Bronchial epithelial cell (primary cell): ENCODE measurements around the gene OR7G2. TPM values are rescaled to one million over a fixed set of nuclear protein-coding genes. Genes with fewer than 3 reads are reported as not detected.

Source experiments
- DNase-seq: peaks from one replicate; pipeline ENCODE4 v3.0.0-alpha.2; 2010; ENCODE audit warnings: low read depth
- FAIRE-seq: peaks from 2 replicates; lab custom pipeline; 2011; peaks lifted over from hg19 to GRCh38; lab: Jason Lieb, UNC
- H3K27me3 ChIP-seq: 2 replicates; pipeline ENCODE4 v1.5.1; 2011; ENCODE audit warnings: low read length; ENCODE audit not compliant: control insufficient read depth, insufficient read depth
- H3K36me3 ChIP-seq: 2 replicates; pipeline ENCODE4 v1.5.1; 2011; ENCODE audit warnings: low read length; ENCODE audit not compliant: control insufficient read depth, insufficient read depth
- H3K4me3 ChIP-seq: 2 replicates; pipeline ENCODE4 v1.5.1; 2011; ENCODE audit warnings: mild to moderate bottlenecking, low read depth, low read length, control low read depth
- CTCF ChIP-seq: IDR thresholded peaks from 2 replicates; pipeline ENCODE4 v1.5.1; 2011; ENCODE audit warnings: mild to moderate bottlenecking, moderate library complexity, low read length, control low read depth, inconsistent platforms; ENCODE audit not compliant: insufficient read depth, severe bottlenecking
- total RNA-seq: library from RNA; depleted of rRNA; stranded (reverse); fragments of >200 nt; gene quantifications from 2 replicates; pipeline ENCODE4 v1.2.1, GENCODE V29; 2014

OR7G2 gene
- total RNA-seq = not detected in 2 replicates

GRCh38 chr19:9107375-9107774, at the start of gene OR7G2:
OR7G2 (minus strand) TSS chr19:9107475; CDS start chr19:9103243, 4,232 bp downstream.
- FAIRE-seq (peak; percentile 73), DNase-seq (no peak)
- no peaks in the 10 kb centered on the region for H3K36me3 ChIP-seq
- no peak within 1 kb of the TSS for H3K4me3 ChIP-seq
- H3K27me3 ChIP-seq = no peaks in the 10 kb centered on the region
- TF ChIP-seq CTCF = no peak

GRCh38 chr19:9156304-9156703, 49.0 kb upstream of the OR7G2 start:
- TF ChIP-seq CTCF = no peak
- FAIRE-seq (no peak), DNase-seq (no peak)
- no peak overlapping the region for H3K4me3 ChIP-seq
- no peaks in the 10 kb centered on the region for H3K27me3 ChIP-seq
- peaks cover 34% of the 10 kb centered on the region for H3K36me3 ChIP-seq

DNA sequence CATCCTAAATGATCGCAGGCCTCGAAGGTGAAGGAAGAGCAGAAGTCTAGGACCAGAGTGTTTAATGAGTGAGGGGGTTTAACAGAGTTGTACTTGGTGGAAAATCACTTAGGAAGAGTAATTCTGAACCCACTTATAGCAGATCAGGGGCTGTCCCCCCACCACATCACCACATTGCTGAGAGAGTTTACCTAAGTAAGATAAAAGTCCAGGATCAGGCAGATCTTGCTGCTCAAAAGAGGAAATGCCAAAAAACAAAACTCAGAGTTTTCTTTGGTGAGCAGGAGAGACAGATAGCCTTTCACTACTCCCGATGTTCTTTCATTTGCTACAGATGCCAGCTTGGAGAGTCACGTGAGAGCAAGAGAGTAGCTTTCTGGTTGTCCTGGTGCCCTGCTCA, 48.3 kb upstream of the OR7G2 start:
- no peak for TF ChIP-seq CTCF
- FAIRE-seq (no peak), DNase-seq (no peak)
- Histone ChIP-seq H3K36me3 (peaks cover 28% of the 10 kb centered on the region), H3K4me3 (no peak overlapping the region), H3K27me3 (no peaks in the 10 kb centered on the region)

DNA sequence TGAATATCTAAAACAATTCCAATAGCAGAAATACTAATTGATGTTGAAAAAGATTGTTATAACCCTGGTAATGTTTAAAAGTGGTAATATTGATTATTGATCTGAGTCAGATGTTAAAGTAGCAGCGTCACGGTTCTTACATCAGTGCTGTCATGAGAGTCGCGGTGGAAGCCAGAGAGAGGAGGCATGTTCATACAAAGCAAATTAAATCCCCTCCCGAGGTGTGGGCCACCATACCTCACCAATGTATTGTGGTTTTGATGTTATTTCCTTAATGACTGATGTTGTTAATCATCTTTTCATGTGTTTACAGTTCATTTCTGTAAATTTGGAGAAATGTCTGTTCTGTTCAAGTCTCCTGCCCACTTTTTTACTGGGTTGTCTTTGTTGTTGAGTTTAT, 44.1 kb upstream of the OR7G2 start:
- H3K4me3 ChIP-seq = no peak overlapping the region
- H3K36me3 ChIP-seq = peaks cover 6% of the 10 kb centered on the region
- no peak for FAIRE-seq
- H3K27me3 ChIP-seq = no peaks in the 10 kb centered on the region
- no peak for DNase-seq
- TF ChIP-seq CTCF = no peak

DNA sequence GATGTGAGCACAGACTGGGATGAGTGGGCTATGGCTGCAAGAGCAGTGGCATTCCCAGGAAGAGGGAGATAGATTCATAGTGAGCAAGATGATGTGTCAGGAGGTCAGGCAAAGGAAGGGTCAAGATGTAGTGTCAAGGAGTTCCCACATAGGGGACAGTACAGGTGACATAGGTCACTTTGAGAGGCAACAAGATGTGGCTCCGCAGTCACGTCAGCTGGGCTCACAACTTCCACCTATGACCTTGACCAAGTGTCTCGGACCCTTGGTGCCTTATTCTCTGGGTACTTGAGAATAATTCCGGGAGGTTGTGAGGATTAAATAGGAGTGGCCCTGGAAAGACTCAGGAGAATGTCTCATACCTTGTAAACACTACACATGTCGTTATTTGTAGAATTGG, 43.4 kb upstream of the OR7G2 start:
- H3K36me3 ChIP-seq = peaks cover 6% of the 10 kb centered on the region
- DNase-seq = no peak
- FAIRE-seq = peak; percentile 7
- no peak overlapping the region for H3K4me3 ChIP-seq
- no peaks in the 10 kb centered on the region for H3K27me3 ChIP-seq
- TF ChIP-seq CTCF = no peak

DNA sequence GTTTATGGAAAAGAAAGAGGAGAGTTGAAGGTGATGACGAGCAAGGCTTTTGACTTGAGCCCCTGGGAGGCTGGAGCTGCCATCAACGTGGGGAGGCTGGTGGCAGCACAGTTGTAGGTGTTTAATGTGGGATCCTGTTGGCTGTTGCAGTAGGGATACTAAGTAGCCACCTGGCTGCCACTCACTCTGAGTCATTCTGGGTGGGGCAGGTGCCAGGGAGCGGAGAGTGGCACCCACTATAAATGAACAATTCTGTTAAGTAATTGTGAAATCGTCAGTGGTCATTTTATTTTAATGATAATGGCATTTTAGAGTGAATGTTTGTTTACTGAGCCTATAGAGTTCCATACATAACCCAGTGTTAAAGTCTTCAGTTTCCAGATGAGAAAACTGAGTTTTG, 42.7 kb upstream of the OR7G2 start:
- H3K27me3 ChIP-seq = no peaks in the 10 kb centered on the region
- DNase-seq (peak; percentile 27), FAIRE-seq (no peak)
- peaks cover 6% of the 10 kb centered on the region for H3K36me3 ChIP-seq
- H3K4me3 ChIP-seq = no peak overlapping the region
- TF ChIP-seq CTCF = no peak
